WTC11 (cell line): ENCODE measurements around the gene CARS1. TPM values are rescaled to one million over a fixed set of nuclear protein-coding genes. Genes with fewer than 3 reads are reported as not detected.

Source experiments
- ATAC-seq: fragments of 200-7000 bp; cut with Tn5 transposase; 2 replicates; pipeline ENCODE4 v1.10.0; 2021; ENCODE audit warnings: mild to moderate bottlenecking, moderate library complexity
- CTCF ChIA-PET: fragments of 300-600 bp; sonication (Branson Sonifier 250); formaldehyde crosslinking; loops from one replicate; lab custom pipeline; 2021; ENCODE audit warnings: antibody characterized with exemption; lab: Charles Lee
- POLR2A ChIA-PET: fragments of 350-600 bp; sonication (Branson Sonifier 250); formaldehyde crosslinking; loops from one replicate; lab custom pipeline; 2021; ENCODE audit warnings: antibody characterized with exemption; lab: Charles Lee
- DNase-seq: peaks from one replicate; pipeline ENCODE4 v3.0.0; 2021; ENCODE audit warnings: low spot score
- H3K27ac Mint-ChIP-seq: 2 replicates; pipeline ENCODE4 v1.8.0; 2021; ENCODE audit warnings: mixed read lengths
- H3K27me3 Mint-ChIP-seq: 2 replicates; pipeline ENCODE4 v1.8.0; 2021; ENCODE audit warnings: low read depth, mild to moderate bottlenecking, moderate library complexity, mixed read lengths
- H3K36me3 Mint-ChIP-seq: 2 replicates; pipeline ENCODE4 v1.8.0; 2021; ENCODE audit warnings: mixed read lengths
- H3K4me1 Mint-ChIP-seq: 2 replicates; pipeline ENCODE4 v1.8.0; 2022; ENCODE audit warnings: mixed read lengths
- H3K4me3 Mint-ChIP-seq: 2 replicates; pipeline ENCODE4 v1.8.0; 2021; ENCODE audit warnings: mild to moderate bottlenecking, moderate library complexity, mixed read lengths
- H3K9me3 Mint-ChIP-seq: 2 replicates; pipeline ENCODE4 v1.8.0; 2021; ENCODE audit warnings: mixed read lengths
- CDX4 ChIP-seq: fragments of 250-450 bp; sonication (Bioruptor Pico); IDR thresholded peaks from 2 replicates; pipeline ENCODE4 v1.9.0; 2021; ENCODE audit warnings: moderate library complexity, mild to moderate bottlenecking, inconsistent platforms, borderline replicate concordance
- E2F5 ChIP-seq: sonication (generic); formaldehyde crosslinking; IDR thresholded peaks from 2 replicates; pipeline ENCODE4 v1.8.1; 2022; ENCODE audit warnings: mild to moderate bottlenecking, moderate library complexity, missing genetic modification reagents
- ETV6 ChIP-seq: sonication (generic); formaldehyde crosslinking; IDR thresholded peaks from 2 replicates; pipeline ENCODE4 v1.8.1; 2022; ENCODE audit warnings: mild to moderate bottlenecking, missing genetic modification reagents
- JUN ChIP-seq: sonication (generic); formaldehyde crosslinking; IDR thresholded peaks from 2 replicates; pipeline ENCODE4 v1.8.0; 2023; ENCODE audit warnings: mild to moderate bottlenecking, missing genetic modification reagents
- MLX ChIP-seq: sonication (generic); formaldehyde crosslinking; IDR thresholded peaks from 2 replicates; pipeline ENCODE4 v1.8.1; 2023; ENCODE audit warnings: mild to moderate bottlenecking, missing genetic modification reagents, moderate library complexity
- MYBL2 ChIP-seq: sonication (generic); formaldehyde crosslinking; IDR thresholded peaks from 2 replicates; pipeline ENCODE4 v1.8.1; 2023; ENCODE audit warnings: mild to moderate bottlenecking, moderate library complexity, missing genetic modification reagents
- NFATC4 ChIP-seq: fragments of 250-450 bp; sonication (Bioruptor Pico); IDR thresholded peaks from 2 replicates; pipeline ENCODE4 v1.9.0; 2021; ENCODE audit warnings: mild to moderate bottlenecking
- NR2C2 ChIP-seq: sonication (generic); formaldehyde crosslinking; IDR thresholded peaks from 2 replicates; pipeline ENCODE4 v1.8.0; 2022; ENCODE audit warnings: mild to moderate bottlenecking, missing genetic modification reagents
- SMAD4 ChIP-seq: sonication (generic); formaldehyde crosslinking; IDR thresholded peaks from 2 replicates; pipeline ENCODE4 v1.8.0; 2022; ENCODE audit warnings: mild to moderate bottlenecking, missing genetic modification reagents
- SOX15 ChIP-seq: fragments of 250-450 bp; sonication (Bioruptor Pico); IDR thresholded peaks from 2 replicates; pipeline ENCODE4 v1.9.0; 2021; ENCODE audit warnings: mild to moderate bottlenecking
- STAT6 ChIP-seq: sonication (generic); formaldehyde crosslinking; conservative IDR thresholded peaks from 2 replicates; pipeline ENCODE4 v1.8.1; 2023; ENCODE audit warnings: mild to moderate bottlenecking, low read depth, missing genetic modification reagents, moderate library complexity
- TCF7 ChIP-seq: sonication (generic); formaldehyde crosslinking; IDR thresholded peaks from 2 replicates; pipeline ENCODE4 v1.8.0; 2022; ENCODE audit warnings: mild to moderate bottlenecking, low read depth, missing genetic modification reagents, moderate library complexity
- USF1 ChIP-seq: sonication (generic); formaldehyde crosslinking; IDR thresholded peaks from 2 replicates; pipeline ENCODE4 v1.8.0; 2022; ENCODE audit warnings: mild to moderate bottlenecking, missing genetic modification reagents
- USF2 ChIP-seq: sonication (generic); formaldehyde crosslinking; IDR thresholded peaks from 2 replicates; pipeline ENCODE4 v1.8.1; 2023; ENCODE audit warnings: mild to moderate bottlenecking, missing genetic modification reagents, moderate library complexity
- ZNF232 ChIP-seq: sonication (generic); formaldehyde crosslinking; IDR thresholded peaks from 2 replicates; pipeline ENCODE4 v1.8.0; 2022; ENCODE audit warnings: mild to moderate bottlenecking, missing genetic modification reagents
- ZNF317 ChIP-seq: sonication (generic); formaldehyde crosslinking; IDR thresholded peaks from 2 replicates; pipeline ENCODE4 v1.8.1; 2023; ENCODE audit warnings: low read depth, mild to moderate bottlenecking, moderate library complexity, missing genetic modification reagents, borderline replicate concordance
- ZNF425 ChIP-seq: fragments of 250-450 bp; sonication (Bioruptor Pico); conservative IDR thresholded peaks from 2 replicates; pipeline ENCODE4 v1.9.0; 2021; ENCODE audit warnings: mild to moderate bottlenecking
- total RNA-seq: library from RNA; stranded (reverse); gene quantifications from 3 replicates; pipeline ENCODE4 v1.2.3, GENCODE V29; 2021

CARS1 gene
- total RNA-seq, 1 experiment from 2014 or later = 92.0 TPM

- TF ChIP-seq MLX (CRISPR knock-in tag) = no peak
- no peak for TF ChIP-seq TCF7 (CRISPR knock-in tag)
- no peak for TF ChIP-seq NFATC4 (CRISPR knock-in tag)
- TF ChIP-seq SMAD4 (CRISPR knock-in tag) = no peak
- TF ChIP-seq STAT6 (CRISPR knock-in tag) = no peak
- TF ChIP-seq USF1 (CRISPR knock-in tag) = no peak
- TF ChIP-seq E2F5 (CRISPR knock-in tag) = no peak
- no peak for TF ChIP-seq NR2C2 (CRISPR knock-in tag)
- TF ChIP-seq ZNF232 = no peak
- no peak for TF ChIP-seq CDX4 (CRISPR knock-in tag)
- TF ChIP-seq, all 79 proteins: peak for 0
These were observed 37.1 kb upstream of the CARS1 start (continued) for GRCh38 chr11:3094223-3094824.

- H3K27me3 Mint-ChIP-seq = peaks cover 7% of the 10 kb centered on the region
- no peak overlapping the region for H3K27ac Mint-ChIP-seq
- H3K9me3 Mint-ChIP-seq = peaks cover 3% of the 10 kb centered on the region; the same call in 1 of the 2 replicates
- no peak for TF ChIP-seq JUN
- TF ChIP-seq NR2C2 (CRISPR knock-in tag) = no peak
- peak; percentile 87 for TF ChIP-seq USF2 (CRISPR knock-in tag)
- no peak for TF ChIP-seq SOX15
- TF ChIP-seq ETV6 (CRISPR knock-in tag) = no peak
- no peak for TF ChIP-seq ZNF425 (CRISPR knock-in tag)
- no peak for TF ChIP-seq ZNF317 (CRISPR knock-in tag)
- no peak for TF ChIP-seq MYBL2
- peak; percentile 77 for TF ChIP-seq USF1 (CRISPR knock-in tag)
- H3K4me3 Mint-ChIP-seq = no peak overlapping the region
- ChIA-PET CTCF (interaction anchor here (0.7 to 6.4 kb wide), 8 partner anchors 16 to 97 kb away, joined by 3 to 157 read pairs (median 4); no protein-coding TSS in a partner anchor), POLR2A (no interaction called here)
- ATAC-seq = peak; percentile 38
- H3K36me3 Mint-ChIP-seq = peaks cover 2% of the 10 kb centered on the region; the same call in 1 of the 2 replicates
- H3K4me1 Mint-ChIP-seq = peaks cover 23% of the 10 kb centered on the region
- DNase-seq = peak; percentile 55
These were observed 36.3 kb upstream of the CARS1 start for GRCh38 chr11:3093281-3094191.
